Endometrial microvascular endothelial cells (primary cell): ENCODE results near the gene FAM8A1. TPM values are rescaled to one million over a fixed set of nuclear protein-coding genes. Genes with fewer than 3 reads are reported as not detected.
"Not testable (repeated sequence)": the region's sequence is repeated elsewhere in the genome, so short reads cannot be mapped to it uniquely, and the experiment has no call there.

ENCODE experiments used
- in situ Hi-C: cut with HindIII; loops from 2 replicates; pipeline ENCODE4 v1.10.0; 2017; ENCODE audit warnings: low sequenced_read_pairs, low pct_unique_long_range_greater_than_20kb; ENCODE audit errors: inconsistent ontology term
- total RNA-seq: library from RNA; depleted of rRNA; stranded (reverse); fragments of >200 nt; gene quantifications from one replicate; pipeline ENCODE4 v1.2.3, GENCODE V29; 2015; ENCODE audit errors: inconsistent ontology term

The FAM8A1 gene, protein sequence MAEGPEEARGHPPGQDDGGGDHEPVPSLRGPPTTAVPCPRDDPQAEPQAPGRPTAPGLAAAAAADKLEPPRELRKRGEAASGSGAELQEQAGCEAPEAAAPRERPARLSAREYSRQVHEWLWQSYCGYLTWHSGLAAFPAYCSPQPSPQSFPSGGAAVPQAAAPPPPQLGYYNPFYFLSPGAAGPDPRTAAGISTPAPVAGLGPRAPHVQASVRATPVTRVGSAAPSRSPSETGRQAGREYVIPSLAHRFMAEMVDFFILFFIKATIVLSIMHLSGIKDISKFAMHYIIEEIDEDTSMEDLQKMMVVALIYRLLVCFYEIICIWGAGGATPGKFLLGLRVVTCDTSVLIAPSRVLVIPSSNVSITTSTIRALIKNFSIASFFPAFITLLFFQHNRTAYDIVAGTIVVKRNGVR
- 11.0 TPM for total RNA-seq

DNA sequence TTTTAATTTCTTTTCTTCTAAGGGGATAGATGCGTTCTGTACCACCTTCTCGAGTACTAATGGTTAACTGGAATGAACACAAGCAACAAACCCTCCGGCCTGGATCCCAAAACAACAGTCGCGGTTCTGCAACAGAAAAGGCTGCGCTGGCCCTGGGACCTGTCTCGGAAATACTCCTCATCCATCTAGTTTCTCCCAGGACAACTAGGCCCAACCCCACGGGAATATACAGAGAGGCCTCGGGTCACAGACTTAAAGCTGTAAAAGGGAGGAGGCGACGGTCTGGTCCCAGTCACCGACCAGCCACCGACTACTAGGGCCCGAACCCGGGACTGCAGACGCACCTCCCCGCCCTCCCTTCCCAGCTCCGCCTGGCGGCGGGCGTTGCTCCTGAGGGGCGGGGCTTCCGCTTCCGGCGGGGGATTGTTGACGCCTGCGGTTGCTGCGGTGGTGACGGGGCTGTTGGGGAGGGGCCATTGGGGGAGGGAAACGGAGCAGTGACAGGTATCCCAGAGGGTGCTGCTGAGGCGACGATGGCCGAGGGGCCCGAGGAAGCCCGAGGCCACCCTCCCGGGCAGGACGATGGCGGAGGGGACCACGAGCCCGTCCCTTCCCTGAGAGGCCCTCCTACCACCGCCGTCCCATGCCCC lies at the start of gene FAM8A1:
Gene FAM8A1, plus strand, starts transcription at position 426 of the 650 bp plus-strand sequence. Its CDS starts 108 bp downstream, at position 534.
- in situ Hi-C loops, result no loop called here

DNA sequence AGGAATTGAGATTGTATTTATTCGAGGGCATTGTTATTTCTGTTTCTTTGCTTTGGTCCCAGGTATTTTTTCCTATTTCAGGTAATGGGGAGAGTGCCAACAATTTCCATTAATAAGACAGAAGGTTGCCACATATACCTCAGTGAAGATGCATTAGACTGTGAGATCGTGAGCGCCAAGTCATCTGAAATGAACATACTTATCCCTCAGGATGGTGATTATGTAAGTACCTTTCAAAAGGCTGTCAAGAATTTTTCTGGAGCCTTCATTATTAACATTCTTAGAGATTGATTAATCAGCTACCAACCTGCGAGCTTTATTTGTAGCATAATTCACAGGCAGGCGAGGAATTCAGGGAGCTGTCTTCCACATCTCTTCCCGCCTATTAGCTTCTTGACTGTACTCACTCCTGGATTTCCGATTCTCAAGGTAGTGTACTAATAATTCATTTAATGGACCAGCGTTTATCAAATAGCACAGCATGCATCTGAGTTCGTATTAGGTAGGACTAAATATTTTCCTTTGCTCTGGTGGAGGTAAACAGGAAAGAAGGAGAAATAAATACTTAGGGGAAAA lies 48.6 kb upstream of the FAM8A1 start:
- in situ Hi-C loops, result no loop called here

DNA sequence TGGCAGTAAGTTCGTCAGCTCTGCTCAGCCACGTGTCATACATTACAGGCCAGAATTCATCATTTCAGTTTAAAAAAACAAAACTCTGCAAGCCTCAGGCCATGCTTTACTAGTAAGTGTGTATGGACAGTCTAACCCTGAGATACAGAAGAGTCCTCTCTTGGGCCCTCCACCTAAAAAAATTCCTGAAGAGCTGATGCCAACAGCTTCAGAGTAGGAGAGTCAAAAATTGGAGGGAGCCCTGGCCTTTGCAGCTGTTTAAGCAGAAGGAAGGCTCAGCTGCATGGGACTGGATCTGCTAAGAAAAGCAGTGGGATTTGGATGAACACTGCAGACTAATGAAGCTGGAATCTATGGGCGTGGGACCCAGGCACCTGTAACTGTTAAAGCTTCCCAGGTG lies 47.2 kb upstream of the FAM8A1 start:
- in situ Hi-C loops, result no loop called here

DNA sequence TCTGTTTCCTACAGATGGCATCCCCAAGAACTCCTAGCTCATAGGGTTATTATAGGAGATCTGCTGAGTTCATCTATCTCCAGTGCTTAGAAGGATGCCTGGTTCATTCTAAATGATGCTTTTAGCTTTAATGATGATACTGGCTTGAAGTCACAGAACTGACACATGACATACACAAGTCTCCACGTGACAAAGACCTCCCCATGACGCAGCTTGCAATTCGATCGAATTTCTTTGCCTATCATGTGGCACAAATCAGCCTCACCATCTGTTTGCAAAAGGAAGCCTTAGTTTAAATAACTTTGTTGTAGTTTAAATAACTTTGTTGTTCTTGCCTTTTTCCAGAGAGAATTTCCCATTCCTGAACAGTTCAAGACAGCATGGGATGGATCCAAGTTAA lies 44.1 kb upstream of the FAM8A1 start:
- in situ Hi-C loops, result no loop called here

DNA sequence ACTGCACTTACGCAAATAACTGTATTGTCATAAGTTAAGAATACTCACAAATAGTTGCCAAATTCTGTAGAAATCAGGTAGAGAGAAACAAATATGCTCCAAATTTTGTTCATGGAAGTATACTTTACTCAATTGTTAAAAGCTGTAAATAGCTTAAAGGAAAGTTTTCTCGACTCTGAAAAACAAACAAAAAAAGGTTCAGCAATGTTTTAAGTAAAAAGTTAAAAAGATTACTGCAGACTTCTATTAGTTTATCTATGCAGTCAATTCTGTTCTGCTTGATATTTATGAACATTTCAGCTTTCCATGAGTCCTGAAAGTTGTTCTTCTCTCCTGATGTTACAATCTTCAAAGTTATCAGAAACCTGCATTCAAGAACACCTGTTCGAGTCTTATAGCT lies 37.5 kb upstream of the FAM8A1 start:
- in situ Hi-C loops, result no loop called here

DNA sequence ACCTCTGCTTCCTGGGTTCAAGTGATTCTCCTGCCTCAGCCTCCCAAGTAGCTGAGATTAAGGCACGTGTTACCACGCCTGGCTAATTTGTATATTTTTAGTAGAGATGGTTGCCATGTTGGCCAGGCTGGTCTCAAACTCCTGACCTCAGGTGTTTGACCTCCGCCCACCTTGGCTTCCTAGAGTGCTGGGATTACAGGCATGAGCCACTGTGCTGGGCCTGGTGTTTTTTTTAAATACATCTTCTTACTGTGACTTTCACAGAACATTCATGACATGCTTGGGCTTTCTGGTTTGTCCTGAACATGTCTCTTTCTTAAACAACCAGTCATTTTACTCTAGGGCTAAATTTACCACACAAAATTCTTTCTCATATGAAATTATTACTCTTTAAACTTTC lies 34.7 kb upstream of the FAM8A1 start:
- in situ Hi-C loops, result no loop called here

DNA sequence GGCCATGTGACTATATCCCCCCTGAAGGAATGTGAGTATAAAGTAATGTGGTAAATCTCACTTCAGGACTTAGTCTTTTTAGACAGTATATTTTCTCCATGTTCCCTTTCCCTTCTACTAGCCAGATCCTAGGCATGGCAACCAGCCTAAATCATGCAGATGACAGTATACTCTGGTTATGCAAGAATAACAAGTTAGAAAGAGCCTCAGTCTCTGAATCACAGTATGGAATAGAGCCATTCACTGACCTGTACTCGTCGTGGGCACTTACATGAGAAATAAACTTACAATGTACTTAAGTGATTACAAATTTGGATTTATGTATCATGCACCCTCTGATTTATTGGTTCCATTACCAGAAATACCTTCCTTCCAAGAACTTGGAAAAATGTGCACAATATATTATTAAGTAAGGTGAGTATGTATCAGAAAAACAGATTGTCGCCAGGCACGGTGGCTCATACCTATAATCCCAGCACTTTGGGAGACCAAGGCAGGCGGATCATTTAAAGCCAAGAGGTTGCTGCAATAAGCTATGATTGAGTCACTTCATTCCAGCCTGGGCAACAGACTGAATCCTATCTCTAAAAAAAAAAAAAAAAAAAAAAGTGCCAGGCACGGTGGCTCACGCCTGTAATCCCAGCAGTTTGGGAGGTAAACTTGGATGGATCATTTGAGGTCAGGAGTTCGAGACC lies 25.1 kb upstream of the FAM8A1 start:
- in situ Hi-C loops, result no loop called here

DNA sequence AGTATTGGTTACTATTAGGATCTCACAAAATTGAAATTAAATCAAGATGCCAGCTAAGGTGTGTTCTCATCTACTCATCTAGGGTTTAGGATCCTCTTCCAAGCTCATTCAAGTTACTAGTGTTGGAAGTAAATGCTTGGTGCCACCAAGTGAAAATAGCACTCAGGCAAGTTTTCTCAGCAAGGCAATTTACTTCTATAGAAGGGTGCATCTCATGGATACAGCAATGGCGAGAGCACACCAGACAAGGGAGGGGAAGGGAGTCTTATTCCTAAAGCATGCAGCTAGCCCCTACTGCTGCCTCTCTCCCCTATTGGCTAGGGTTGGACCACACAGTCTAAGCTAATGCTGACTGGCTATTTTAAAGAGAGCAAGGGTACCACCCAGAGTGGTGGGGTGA lies 23.0 kb upstream of the FAM8A1 start:
- in situ Hi-C loops, result no loop called here

DNA sequence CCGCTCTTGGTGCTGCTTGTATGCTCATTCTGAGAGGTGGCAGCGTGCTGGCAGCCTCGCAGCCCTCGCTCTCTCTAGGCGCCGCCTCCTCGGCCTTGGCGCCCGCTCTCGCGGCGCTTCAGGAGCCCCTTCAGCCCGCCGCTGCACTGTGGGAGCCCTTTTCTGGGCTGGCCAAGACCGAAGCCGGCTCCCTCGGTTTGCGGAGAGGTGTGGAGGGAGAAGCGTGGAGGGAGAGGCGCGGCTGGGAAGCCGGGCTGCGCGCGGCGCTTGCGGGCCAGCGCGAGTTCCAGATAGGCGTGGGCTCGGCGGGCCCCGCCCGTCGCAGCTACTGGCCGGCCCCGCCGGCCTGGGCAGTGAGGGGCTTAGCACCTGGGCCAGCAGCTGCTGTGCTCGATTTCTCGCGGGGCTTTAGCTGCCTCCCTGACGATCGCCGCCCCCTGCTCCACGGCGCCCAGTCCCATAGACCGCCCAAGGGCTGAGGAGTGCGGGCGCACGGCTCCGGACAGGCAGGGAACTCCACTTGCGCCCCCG lies 19.5 kb upstream of the FAM8A1 start:
- in situ Hi-C loops, result no loop called here

DNA sequence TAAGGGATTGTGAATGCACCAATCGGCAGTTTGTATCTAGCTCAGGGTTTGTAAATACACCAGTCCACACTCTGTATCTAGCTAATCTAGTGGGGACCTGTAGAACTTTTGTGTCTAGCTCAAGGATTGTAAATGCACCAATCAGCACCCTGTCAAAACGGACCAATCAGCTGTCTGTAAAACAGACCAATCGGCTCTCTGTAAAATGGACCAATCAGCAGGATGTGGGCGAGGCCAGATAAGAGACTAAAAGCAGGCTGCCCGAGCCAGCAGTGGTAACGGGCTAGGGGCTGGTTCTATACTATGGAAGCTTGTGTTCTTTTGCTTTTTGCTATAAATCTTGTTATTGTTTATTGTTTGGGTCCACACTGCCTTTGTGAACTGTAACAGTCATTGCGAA lies 18.8 kb upstream of the FAM8A1 start:
- in situ Hi-C loops, result not testable (repeated sequence)

DNA sequence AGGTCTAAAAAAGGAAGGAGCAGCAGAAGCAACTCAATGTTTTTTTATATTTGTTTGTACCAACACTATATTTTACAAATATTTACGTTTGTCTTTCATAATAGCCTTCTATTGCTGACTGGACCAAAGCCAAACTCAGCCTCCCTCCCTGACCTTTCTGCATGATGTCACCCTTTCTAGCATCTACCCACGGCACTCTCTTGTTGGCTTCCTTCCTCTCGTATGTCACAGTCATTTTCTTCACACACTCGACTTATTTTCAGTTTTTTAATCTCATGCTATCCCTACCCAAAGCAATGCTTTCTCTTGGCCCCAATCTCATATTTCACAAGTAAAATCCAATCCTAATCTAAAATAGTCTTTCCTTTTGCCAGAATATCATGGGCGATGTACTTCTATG lies 16.3 kb upstream of the FAM8A1 start:
- in situ Hi-C loops, result no loop called here

DNA sequence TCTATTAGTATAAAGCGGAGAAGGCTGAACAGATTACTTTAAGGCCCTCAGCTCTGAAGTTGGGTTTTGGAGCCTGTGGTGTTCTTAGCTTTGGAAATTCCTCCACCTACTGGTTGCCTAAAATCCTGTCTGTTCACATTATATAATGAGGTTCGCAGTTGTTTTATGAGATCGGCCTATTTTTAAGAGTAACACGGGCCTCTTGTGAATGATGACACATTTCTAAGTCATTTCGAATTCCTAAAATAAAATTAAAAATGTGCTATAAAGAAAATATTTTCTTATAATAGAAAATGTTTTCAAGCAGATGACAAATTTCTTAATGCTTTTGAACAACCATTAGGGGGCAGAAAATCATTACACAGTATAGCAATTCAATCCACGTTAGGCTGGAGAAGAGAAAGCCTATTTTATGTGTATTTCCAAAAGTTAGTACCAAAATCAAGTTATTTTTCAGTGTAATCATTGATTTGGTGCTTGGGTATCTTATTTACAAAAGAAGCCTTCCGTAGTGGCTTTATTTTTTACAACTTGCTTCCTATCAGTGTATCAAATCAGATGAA lies 15.8 kb upstream of the FAM8A1 start:
- in situ Hi-C loops, result no loop called here

DNA sequence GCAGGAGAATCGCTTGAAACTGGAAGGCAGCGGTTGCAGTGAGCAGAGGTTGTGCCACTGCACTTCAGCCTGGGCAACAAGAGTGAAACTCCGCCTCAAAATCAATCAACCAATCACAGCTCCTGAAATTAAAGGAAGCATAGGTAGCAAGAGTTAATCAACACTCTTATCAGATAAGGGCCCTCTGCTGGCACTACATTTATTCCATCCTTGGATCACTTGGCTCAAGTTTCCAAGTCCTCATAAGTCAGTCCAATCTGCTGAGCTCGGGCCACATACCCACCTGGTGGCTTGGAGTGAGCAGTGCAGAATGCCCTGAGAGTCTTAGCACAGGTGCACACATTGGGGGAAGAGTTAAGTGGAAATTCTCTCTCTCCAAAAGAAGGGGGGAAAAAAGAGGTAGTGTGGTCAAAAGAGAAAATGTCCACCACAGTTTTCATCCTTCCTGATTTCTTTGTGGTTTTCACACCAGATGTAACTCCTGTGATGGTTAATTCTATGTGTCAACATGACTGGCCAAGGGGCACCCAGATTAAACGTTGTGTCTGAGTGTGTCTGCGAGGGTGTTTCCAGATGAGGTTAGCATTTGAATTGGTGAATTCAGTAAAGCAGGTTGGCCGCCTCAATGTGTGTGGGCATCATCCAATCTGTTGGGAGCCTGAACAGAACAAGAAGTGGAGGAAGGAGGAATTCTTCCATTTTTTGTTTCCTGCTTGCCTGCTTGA lies 14.2 kb upstream of the FAM8A1 start:
- in situ Hi-C loops, result no loop called here

DNA sequence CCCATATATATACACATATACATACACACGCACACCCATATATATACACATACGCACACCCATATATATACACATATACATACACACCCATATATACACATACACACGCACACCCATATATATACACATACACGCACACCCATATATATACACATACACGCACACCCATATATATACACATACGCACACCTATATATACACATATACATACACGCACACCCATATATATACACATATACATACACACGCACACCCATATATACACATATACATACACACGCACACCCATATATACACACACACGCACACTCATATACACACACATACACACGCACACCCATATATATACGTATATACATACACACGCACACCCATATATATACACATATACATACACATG lies 13.5 kb upstream of the FAM8A1 start:
- in situ Hi-C loops, result not testable (repeated sequence)

DNA sequence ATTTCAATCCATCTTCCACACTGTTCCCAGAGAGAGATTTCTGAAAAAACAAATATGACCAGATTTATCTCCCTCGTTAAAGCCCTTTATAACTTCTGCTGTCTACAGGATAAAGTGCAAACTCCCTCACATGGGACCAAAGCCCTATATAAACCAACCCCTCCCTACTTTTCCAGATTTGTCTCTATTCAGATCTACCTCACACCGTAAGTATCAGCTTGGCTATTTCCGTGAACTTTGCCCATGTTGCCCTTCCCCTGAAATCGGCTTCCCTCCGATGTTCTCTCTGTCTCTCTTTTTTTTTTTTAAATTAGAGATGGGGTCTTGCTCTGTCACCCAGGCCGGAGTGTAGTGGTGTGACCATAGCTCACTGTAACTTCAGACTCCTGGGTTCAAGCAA lies 12.1 kb upstream of the FAM8A1 start:
- in situ Hi-C loops, result no loop called here

DNA sequence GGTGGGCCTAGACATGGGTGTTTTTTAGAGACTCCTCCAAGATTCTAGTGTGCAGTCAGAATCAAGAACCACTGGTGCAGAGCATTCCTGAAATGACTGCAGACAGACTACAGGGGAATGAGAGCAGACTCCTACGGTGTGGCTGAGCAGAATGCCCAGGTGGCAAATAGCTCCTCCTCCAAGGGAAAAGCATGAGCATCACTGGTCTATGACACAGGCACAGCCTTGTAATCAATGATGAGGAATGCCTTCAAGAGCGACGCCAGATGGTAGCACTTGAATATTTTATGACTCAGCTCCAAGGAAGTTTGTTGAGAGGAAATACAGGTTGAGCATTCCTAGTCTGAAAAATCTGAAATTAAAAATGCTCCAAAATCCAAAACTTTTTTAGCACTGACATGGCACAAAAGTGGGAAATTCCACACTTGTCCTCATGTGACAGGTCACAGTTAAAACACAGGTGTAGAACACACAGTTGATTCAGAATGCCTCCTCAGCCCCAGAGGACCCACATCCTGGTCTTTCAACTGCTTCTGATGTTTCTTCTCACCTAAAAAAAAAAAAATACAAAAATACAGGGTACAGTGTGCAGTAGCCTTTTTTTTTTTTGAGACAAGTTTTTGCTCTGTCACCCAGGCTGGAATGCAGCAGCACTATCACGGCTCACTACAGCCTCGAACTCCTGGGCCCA lies 10.6 kb upstream of the FAM8A1 start:
- in situ Hi-C loops, result no loop called here

DNA sequence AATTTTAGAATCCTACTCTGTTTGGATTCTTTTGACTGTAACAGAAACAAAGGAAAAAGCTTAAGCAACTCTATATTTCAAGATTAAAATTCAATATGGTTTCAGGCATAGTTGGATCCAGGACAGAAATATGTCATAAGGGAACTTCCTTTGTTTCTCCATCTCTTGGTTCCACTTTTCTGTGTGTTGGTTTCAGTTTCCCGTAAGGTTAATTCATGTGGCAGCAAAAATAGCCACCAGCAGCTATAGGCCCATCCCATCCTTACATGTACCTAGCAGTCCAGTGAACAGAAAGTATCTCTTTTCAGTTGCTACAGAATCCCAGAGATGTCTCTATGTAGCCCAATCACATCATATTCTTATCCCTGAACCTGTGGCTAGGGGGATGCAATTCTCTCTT lies 8.8 kb upstream of the FAM8A1 start:
- in situ Hi-C loops, result no loop called here

DNA sequence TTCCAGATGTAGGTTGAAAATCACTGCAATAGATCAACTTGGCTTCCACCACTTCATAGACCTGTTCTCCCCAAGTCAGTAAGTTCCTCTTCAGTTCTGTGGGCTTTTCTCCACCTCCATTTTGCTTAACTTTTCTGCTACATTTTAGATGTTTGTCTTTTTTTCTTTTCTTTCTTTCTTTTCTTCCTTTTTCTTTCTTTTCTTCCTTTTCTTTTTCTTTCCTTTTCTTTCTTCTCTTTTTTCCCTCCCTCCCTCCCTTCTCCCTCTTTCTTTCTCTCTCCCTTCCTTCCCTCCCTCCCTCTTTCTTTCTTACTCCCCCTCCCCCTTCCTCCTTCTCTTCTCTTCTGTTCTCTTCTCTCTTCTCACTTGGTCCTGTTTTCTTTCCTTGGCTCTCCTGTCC lies 6.9 kb upstream of the FAM8A1 start:
- in situ Hi-C loops, result no loop called here
